Panc1 (cell line): Measurements from ENCODE around the gene BBC3. TPM values are rescaled to one million over a fixed set of nuclear protein-coding genes. Genes with fewer than 3 reads are reported as not detected.

ENCODE experiments used
- ATAC-seq: fragments of 200-7000 bp; cut with Tn5 transposase; 2 replicates; pipeline ENCODE4 v1.9.1; 2020; ENCODE audit warnings: mild to moderate bottlenecking, moderate library complexity
- BruUV-seq: library from RNA; stranded (reverse); fragments of 400-500 nt; replicated peaks from 2 replicates; lab custom pipeline; 2021; lab: Mats Ljungman, UMichigan
- CTCF ChIA-PET: fragments of 300-600 bp; sonication (Branson Sonifier 250); formaldehyde crosslinking; loops from one replicate; lab custom pipeline; 2022; ENCODE audit warnings: antibody characterized with exemption; lab: Charles Lee
- POLR2A ChIA-PET: fragments of 300-600 bp; sonication (Branson Sonifier 250); formaldehyde crosslinking; loops from one replicate; lab custom pipeline; 2022; ENCODE audit warnings: antibody characterized with exemption; lab: Charles Lee
- DNase-seq: peaks from one replicate; pipeline ENCODE4 v3.0.0-alpha.2; 2010; ENCODE audit warnings: low read depth, low spot score
- H3K27ac ChIP-seq: 2 replicates; pipeline ENCODE4 v1.5.1; 2011; ENCODE audit warnings: mild to moderate bottlenecking, low read length, inconsistent platforms
- H3K27me3 ChIP-seq: fragments of 200-500 bp; sonication (Bioruptor generic); 2 replicates; pipeline ENCODE4 v1.6.0; 2014; ENCODE audit warnings: low read length, inconsistent platforms; ENCODE audit not compliant: control insufficient read depth, insufficient read depth
- H3K36me3 ChIP-seq: fragments of 200-500 bp; sonication (Bioruptor generic); 2 replicates; pipeline ENCODE4 v1.5.1; 2014; ENCODE audit warnings: inconsistent platforms, mild to moderate bottlenecking, low read length, moderate library complexity; ENCODE audit not compliant: control insufficient read depth, insufficient read depth
- H3K4me1 ChIP-seq: 2 replicates; pipeline ENCODE4 v1.5.1; 2011; ENCODE audit warnings: inconsistent platforms, mild to moderate bottlenecking, low read length, moderate library complexity; ENCODE audit not compliant: control insufficient read depth, insufficient read depth
- H3K4me3 ChIP-seq, 2 experiments: 2 replicates each; pipeline ENCODE4 v1.5.1; 2011 to 2012; ENCODE audit warnings: low read depth in 2 of 2, low read length in 2 of 2, mild to moderate bottlenecking in 2 of 2, inconsistent platforms in 1 of 2, moderate library complexity in 1 of 2
- H3K9me3 ChIP-seq: fragments of 200-500 bp; sonication (Bioruptor generic); 2 replicates; pipeline ENCODE4 v1.5.1; 2014; ENCODE audit warnings: low read depth, mild to moderate bottlenecking, inconsistent platforms, low read length, moderate library complexity; ENCODE audit not compliant: control insufficient read depth, insufficient read depth
- POLR2AphosphoS5 ChIP-seq: IDR thresholded peaks from 2 replicates; pipeline ENCODE4 v1.6.1; 2012; ENCODE audit warnings: mild to moderate bottlenecking, low read depth, low read length, moderate library complexity
- SIN3A ChIP-seq: IDR thresholded peaks from 2 replicates; pipeline ENCODE4 v1.6.1; 2012; ENCODE audit warnings: low read depth, mild to moderate bottlenecking, low read length, moderate library complexity, borderline replicate concordance; ENCODE audit not compliant: insufficient read depth
- TCF7L2 ChIP-seq: IDR thresholded peaks from 2 replicates; pipeline ENCODE4 v1.6.1; 2011; ENCODE audit warnings: mild to moderate bottlenecking, low read depth, low read length, inconsistent platforms
- in situ Hi-C: cut with HindIII; loops from 2 replicates; pipeline ENCODE4 v1.10.0; 2016; ENCODE audit warnings: low sequenced_read_pairs, low pct_unique_long_range_greater_than_20kb
- intact Hi-C: fragments of 100-400 bp; cut with micrococcal nuclease; formaldehyde crosslinking; loops from one replicate; pipeline ENCODE4 v1.10.0; 2022; ENCODE audit not compliant: unreplicated experiment
- total RNA-seq: library from RNA; stranded (reverse); gene quantifications from one replicate; pipeline ENCODE4 v1.2.1, GENCODE V29; 2021; ENCODE audit not compliant: unreplicated experiment
- TF ChIP-seq, protein P1 (sequence below), 2 experiments: IDR thresholded peaks; 2 replicates each; pipeline ENCODE4 v1.6.1; 2011 to 2012; ENCODE audit warnings: low read depth in 2 of 2, control low read depth in 1 of 2, low read length in 1 of 2, mild to moderate bottlenecking in 1 of 2, moderate library complexity in 1 of 2; ENCODE audit not compliant: insufficient read depth in 1 of 2
- TF ChIP-seq, protein P2 (sequence below): fragments of 450-650 bp; IDR thresholded peaks from 2 replicates; pipeline ENCODE4 v1.5.1; 2017; ENCODE audit warnings: mild to moderate bottlenecking

BBC3 gene
- total RNA-seq, 1 experiment from 2014 or later: 7.6 TPM

GRCh38 chr19:47197141-47197540 is 33.9 kb downstream of the BBC3 start:
- no peaks in the 10 kb centered on the region for H3K9me3 ChIP-seq

DNA sequence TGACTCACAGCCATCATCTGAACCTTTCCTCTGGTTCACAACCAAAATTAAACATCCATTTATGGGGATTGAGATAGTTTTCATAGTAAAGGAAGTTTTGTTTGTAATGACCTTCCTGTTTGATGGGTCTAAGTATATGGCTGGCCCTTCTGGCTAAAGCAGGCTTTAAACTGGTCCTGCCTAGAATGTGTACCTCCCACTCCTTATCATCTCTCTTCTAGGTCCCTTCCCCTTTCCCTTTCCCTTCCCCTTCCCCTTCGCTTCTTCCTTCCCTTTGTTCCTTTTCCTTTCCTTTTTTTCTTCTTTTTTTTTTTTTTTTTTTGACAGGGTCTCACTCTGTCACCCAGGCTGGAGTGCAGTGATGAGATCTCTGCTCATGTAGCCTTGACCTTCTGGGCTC is 35.6 kb downstream of the BBC3 start:
- TF ChIP-seq, protein P1, sequence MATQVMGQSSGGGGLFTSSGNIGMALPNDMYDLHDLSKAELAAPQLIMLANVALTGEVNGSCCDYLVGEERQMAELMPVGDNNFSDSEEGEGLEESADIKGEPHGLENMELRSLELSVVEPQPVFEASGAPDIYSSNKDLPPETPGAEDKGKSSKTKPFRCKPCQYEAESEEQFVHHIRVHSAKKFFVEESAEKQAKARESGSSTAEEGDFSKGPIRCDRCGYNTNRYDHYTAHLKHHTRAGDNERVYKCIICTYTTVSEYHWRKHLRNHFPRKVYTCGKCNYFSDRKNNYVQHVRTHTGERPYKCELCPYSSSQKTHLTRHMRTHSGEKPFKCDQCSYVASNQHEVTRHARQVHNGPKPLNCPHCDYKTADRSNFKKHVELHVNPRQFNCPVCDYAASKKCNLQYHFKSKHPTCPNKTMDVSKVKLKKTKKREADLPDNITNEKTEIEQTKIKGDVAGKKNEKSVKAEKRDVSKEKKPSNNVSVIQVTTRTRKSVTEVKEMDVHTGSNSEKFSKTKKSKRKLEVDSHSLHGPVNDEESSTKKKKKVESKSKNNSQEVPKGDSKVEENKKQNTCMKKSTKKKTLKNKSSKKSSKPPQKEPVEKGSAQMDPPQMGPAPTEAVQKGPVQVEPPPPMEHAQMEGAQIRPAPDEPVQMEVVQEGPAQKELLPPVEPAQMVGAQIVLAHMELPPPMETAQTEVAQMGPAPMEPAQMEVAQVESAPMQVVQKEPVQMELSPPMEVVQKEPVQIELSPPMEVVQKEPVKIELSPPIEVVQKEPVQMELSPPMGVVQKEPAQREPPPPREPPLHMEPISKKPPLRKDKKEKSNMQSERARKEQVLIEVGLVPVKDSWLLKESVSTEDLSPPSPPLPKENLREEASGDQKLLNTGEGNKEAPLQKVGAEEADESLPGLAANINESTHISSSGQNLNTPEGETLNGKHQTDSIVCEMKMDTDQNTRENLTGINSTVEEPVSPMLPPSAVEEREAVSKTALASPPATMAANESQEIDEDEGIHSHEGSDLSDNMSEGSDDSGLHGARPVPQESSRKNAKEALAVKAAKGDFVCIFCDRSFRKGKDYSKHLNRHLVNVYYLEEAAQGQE (IDR thresholded peaks at IDR 0.05; ENCODE audit: insufficient read depth in 1 of 2, low read depth in 2 of 2, low read length in 1 of 2): no peak
- TF ChIP-seq TCF7L2: no peak
- TF ChIP-seq, protein P2, sequence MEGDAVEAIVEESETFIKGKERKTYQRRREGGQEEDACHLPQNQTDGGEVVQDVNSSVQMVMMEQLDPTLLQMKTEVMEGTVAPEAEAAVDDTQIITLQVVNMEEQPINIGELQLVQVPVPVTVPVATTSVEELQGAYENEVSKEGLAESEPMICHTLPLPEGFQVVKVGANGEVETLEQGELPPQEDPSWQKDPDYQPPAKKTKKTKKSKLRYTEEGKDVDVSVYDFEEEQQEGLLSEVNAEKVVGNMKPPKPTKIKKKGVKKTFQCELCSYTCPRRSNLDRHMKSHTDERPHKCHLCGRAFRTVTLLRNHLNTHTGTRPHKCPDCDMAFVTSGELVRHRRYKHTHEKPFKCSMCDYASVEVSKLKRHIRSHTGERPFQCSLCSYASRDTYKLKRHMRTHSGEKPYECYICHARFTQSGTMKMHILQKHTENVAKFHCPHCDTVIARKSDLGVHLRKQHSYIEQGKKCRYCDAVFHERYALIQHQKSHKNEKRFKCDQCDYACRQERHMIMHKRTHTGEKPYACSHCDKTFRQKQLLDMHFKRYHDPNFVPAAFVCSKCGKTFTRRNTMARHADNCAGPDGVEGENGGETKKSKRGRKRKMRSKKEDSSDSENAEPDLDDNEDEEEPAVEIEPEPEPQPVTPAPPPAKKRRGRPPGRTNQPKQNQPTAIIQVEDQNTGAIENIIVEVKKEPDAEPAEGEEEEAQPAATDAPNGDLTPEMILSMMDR: no peak
- TF ChIP-seq POLR2AphosphoS5: no peak
- TF ChIP-seq SIN3A: no peak
- BruUV-seq: no TSS peak
- CTCF ChIA-PET: no interaction called here
- intact Hi-C loops (no loop called here), in situ Hi-C loops (no loop called here)
- POLR2A ChIA-PET: no interaction called here
- no peak for DNase-seq
- Histone ChIP-seq H3K36me3 (peaks cover 2% of the 10 kb centered on the region; the same call in 1 of the 2 replicates), H3K9me3 (no peaks in the 10 kb centered on the region), H3K4me1 (peaks cover 10% of the 10 kb centered on the region), H3K27ac (no peak overlapping the region), H3K4me3 (no peak overlapping the region), H3K27me3 (no peaks in the 10 kb centered on the region)
- ATAC-seq: no peak

More at GRCh38 chr19:47197141-47197540, 33.9 kb downstream of the BBC3 start:
- Histone ChIP-seq H3K27me3 (no peaks in the 10 kb centered on the region), H3K4me3 (no peak overlapping the region), H3K4me1 (no peaks in the 10 kb centered on the region), H3K27ac (no peak overlapping the region), H3K36me3 (peaks cover 2% of the 10 kb centered on the region; the same call in 1 of the 2 replicates)
- DNase-seq: no peak
- CTCF ChIA-PET: no interaction called here
- POLR2A ChIA-PET: no interaction called here
- no peak for ATAC-seq
- no TSS peak for BruUV-seq
- TF ChIP-seq SIN3A: no peak
- TF ChIP-seq, protein P2: no peak
- no peak for TF ChIP-seq TCF7L2
- no peak for TF ChIP-seq POLR2AphosphoS5
- TF ChIP-seq, protein P1 (IDR thresholded peaks at IDR 0.05; ENCODE audit: insufficient read depth in 1 of 2, low read depth in 2 of 2, low read length in 1 of 2): no peak
- in situ Hi-C loops: no loop called here
- intact Hi-C loops: no loop called here
